DND-41 (cell line): ENCODE data around the gene BMP7.

ENCODE experiments used
- ATAC-seq: fragments of 200-7000 bp; cut with Tn5 transposase; 3 replicates; pipeline ENCODE4 v1.9.1; 2021; ENCODE audit warnings: low read depth; ENCODE audit not compliant: insufficient read depth
- DNase-seq: peaks from one replicate; pipeline ENCODE4 v3.0.0-alpha.2; 2020
- H2AFZ ChIP-seq: 2 replicates; pipeline ENCODE4 v1.6.0; 2012; ENCODE audit warnings: low read depth, low read length
- H3K27ac ChIP-seq: 2 replicates; pipeline ENCODE4 v1.5.1; 2012; ENCODE audit warnings: low read length, inconsistent platforms
- H3K27me3 ChIP-seq: fragments of 200-600 bp; sonication (generic); 2 replicates; pipeline ENCODE4 v1.6.0; 2012; ENCODE audit warnings: low read length, mild to moderate bottlenecking, inconsistent platforms; ENCODE audit not compliant: insufficient read depth, poor library complexity
- H3K36me3 ChIP-seq: 2 replicates; pipeline ENCODE4 v1.5.1; 2012; ENCODE audit warnings: low read length, inconsistent platforms; ENCODE audit not compliant: insufficient read depth
- H3K4me1 ChIP-seq: 2 replicates; pipeline ENCODE4 v1.5.1; 2012; ENCODE audit warnings: mild to moderate bottlenecking, low read length; ENCODE audit not compliant: insufficient read depth
- H3K4me2 ChIP-seq: 2 replicates; pipeline ENCODE4 v1.6.0; 2012; ENCODE audit warnings: mild to moderate bottlenecking, moderate library complexity, low read length, inconsistent platforms; ENCODE audit not compliant: insufficient read depth
- H3K4me3 ChIP-seq, 2 experiments: fragments of 200-600 bp in 1 of 2; shearing (Covaris generic) in 1 of 2; 2 replicates each; pipeline ENCODE4 v1.5.1; 2012 to 2016; ENCODE audit warnings: inconsistent platforms in 2 of 2, low read length in 2 of 2, mild to moderate bottlenecking in 2 of 2, low read depth in 1 of 2, moderate library complexity in 1 of 2
- H3K79me2 ChIP-seq: 2 replicates; pipeline ENCODE4 v1.6.0; 2012; ENCODE audit warnings: low read length, inconsistent platforms; ENCODE audit not compliant: insufficient read depth
- H3K9ac ChIP-seq: 2 replicates; pipeline ENCODE4 v1.6.0; 2012; ENCODE audit warnings: low read depth, mild to moderate bottlenecking, inconsistent platforms, low read length, moderate library complexity
- H3K9me3 ChIP-seq: 2 replicates; pipeline ENCODE4 v1.5.1; 2012; ENCODE audit warnings: low read length, moderate library complexity, mild to moderate bottlenecking, inconsistent platforms; ENCODE audit not compliant: insufficient read depth, severe bottlenecking
- H4K20me1 ChIP-seq: 2 replicates; pipeline ENCODE4 v1.6.0; 2012; ENCODE audit warnings: low read length; ENCODE audit not compliant: insufficient read depth
- CTCF ChIP-seq: IDR thresholded peaks from 2 replicates; pipeline ENCODE4 v1.5.1; 2012; ENCODE audit warnings: borderline replicate concordance, low read length, moderate library complexity, mild to moderate bottlenecking; ENCODE audit not compliant: poor library complexity, severe bottlenecking; ENCODE audit errors: extremely low read depth
- EZH2 ChIP-seq: IDR thresholded peaks from 3 replicates; pipeline ENCODE4 v1.6.1; 2012; ENCODE audit warnings: borderline replicate concordance, low read depth, mild to moderate bottlenecking, moderate library complexity, low read length, inconsistent platforms; ENCODE audit not compliant: severe bottlenecking

The BMP7 gene

GRCh38 chr20:57261457-57262251 is 4.8 kb downstream of the BMP7 start:
- no peak overlapping the region for H3K4me3 ChIP-seq
- no peaks in the 10 kb centered on the region for H3K36me3 ChIP-seq
- no peaks in the 10 kb centered on the region for H3K79me2 ChIP-seq
- H3K9me3 ChIP-seq: no peaks in the 10 kb centered on the region
- H3K4me2 ChIP-seq: no peak overlapping the region
- H3K9ac ChIP-seq: no peak overlapping the region
- no peak overlapping the region for H3K27ac ChIP-seq
- H3K27me3 ChIP-seq: peaks cover 34% of the 10 kb centered on the region
- no peaks in the 10 kb centered on the region for H4K20me1 ChIP-seq
- H3K4me1 ChIP-seq: no peaks in the 10 kb centered on the region
- TF ChIP-seq EZH2 (no peak), CTCF (no peak)
- DNase-seq (no peak), ATAC-seq (no peak)
- H2AFZ ChIP-seq: no peak overlapping the region

GRCh38 chr20:57260934-57261333 is 5.5 kb downstream of the BMP7 start:
- ATAC-seq (no peak), DNase-seq (no peak)
- TF ChIP-seq EZH2: no peak
- TF ChIP-seq CTCF: no peak
- no peak overlapping the region for H3K9ac ChIP-seq
- H4K20me1 ChIP-seq: no peaks in the 10 kb centered on the region
- H3K36me3 ChIP-seq: no peaks in the 10 kb centered on the region
- no peak overlapping the region for H3K4me3 ChIP-seq
- H3K27ac ChIP-seq: no peak overlapping the region
- peaks cover 34% of the 10 kb centered on the region for H3K27me3 ChIP-seq
- H3K9me3 ChIP-seq: no peaks in the 10 kb centered on the region
- no peak overlapping the region for H3K4me2 ChIP-seq
- no peaks in the 10 kb centered on the region for H3K79me2 ChIP-seq
- no peaks in the 10 kb centered on the region for H3K4me1 ChIP-seq
- no peak overlapping the region for H2AFZ ChIP-seq

GRCh38 chr20:57259938-57260921 is 6.2 kb downstream of the BMP7 start:
- no peak overlapping the region for H2AFZ ChIP-seq
- H3K4me2 ChIP-seq: no peak overlapping the region
- H3K4me1 ChIP-seq: no peaks in the 10 kb centered on the region
- H3K79me2 ChIP-seq: no peaks in the 10 kb centered on the region
- H3K36me3 ChIP-seq: no peaks in the 10 kb centered on the region
- no peak overlapping the region for H3K27ac ChIP-seq
- H3K9me3 ChIP-seq: no peaks in the 10 kb centered on the region
- no peaks in the 10 kb centered on the region for H4K20me1 ChIP-seq
- DNase-seq (no peak), ATAC-seq (no peak)
- no peak overlapping the region for H3K9ac ChIP-seq
- peaks cover 34% of the 10 kb centered on the region for H3K27me3 ChIP-seq
- TF ChIP-seq EZH2: no peak
- TF ChIP-seq CTCF: no peak
- no peak overlapping the region for H3K4me3 ChIP-seq
